HepG2 (cell line): Measurements from ENCODE around the gene CNIH4. TPM values are rescaled to one million over a fixed set of nuclear protein-coding genes. Genes with fewer than 3 reads are reported as not detected.

ENCODE experiments used
- HMGXB4 ChIP-seq, 2 experiments: sonication (generic) in 1 of 2; formaldehyde crosslinking in 1 of 2; IDR thresholded peaks; 2 replicates each; pipeline versions ENCODE4 v1.4.0 to v1.6.1; 2018 to 2020; ENCODE audit warnings: missing genetic modification reagents in 2 of 2, borderline replicate concordance in 1 of 2, low read depth in 1 of 2, mild to moderate bottlenecking in 1 of 2, missing biosample characterization in 1 of 2
- MAFF ChIP-seq: IDR thresholded peaks from 2 replicates; pipeline ENCODE4 v1.6.1; 2011; ENCODE audit warnings: low read depth, low read length, improper control_type of control experiment
- MTF1 ChIP-seq: sonication (generic); formaldehyde crosslinking; IDR thresholded peaks from 2 replicates; pipeline ENCODE4 v1.5.0; 2020; ENCODE audit warnings: missing genetic modification reagents
- PAF1 ChIP-seq: IDR thresholded peaks from 2 replicates; pipeline ENCODE4 v1.6.1; 2016; ENCODE audit warnings: missing genetic modification reagents, missing compliant biosample characterization
- RCOR2 ChIP-seq: IDR thresholded peaks from 2 replicates; pipeline ENCODE4 v1.6.1; 2016; ENCODE audit warnings: missing biosample characterization, missing genetic modification reagents
- RFX3 ChIP-seq: IDR thresholded peaks from 2 replicates; pipeline ENCODE4 v1.6.1; 2016; ENCODE audit warnings: missing biosample characterization, missing genetic modification reagents
- STAT5B ChIP-seq: sonication (generic); formaldehyde crosslinking; IDR thresholded peaks from 2 replicates; pipeline ENCODE4 v1.4.0; 2020; ENCODE audit warnings: missing genetic modification reagents
- ZKSCAN5 ChIP-seq: sonication (generic); formaldehyde crosslinking; IDR thresholded peaks from 2 replicates; pipeline ENCODE4 v1.5.1; 2020; ENCODE audit warnings: mild to moderate bottlenecking, missing genetic modification reagents
- ZNF264 ChIP-seq: sonication (generic); formaldehyde crosslinking; IDR thresholded peaks from 2 replicates; pipeline ENCODE4 v1.4.0; 2020; ENCODE audit warnings: missing genetic modification reagents
- ZNF574 ChIP-seq: sonication (generic); formaldehyde crosslinking; IDR thresholded peaks from 2 replicates; pipeline ENCODE4 v1.4.0; 2020; ENCODE audit warnings: missing genetic modification reagents
- ZNF713 ChIP-seq: sonication (generic); formaldehyde crosslinking; IDR thresholded peaks from 2 replicates; pipeline ENCODE4 v1.4.0; 2020; ENCODE audit warnings: mild to moderate bottlenecking, missing genetic modification reagents
- polyA plus RNA-seq, 8 experiments: library from polyadenylated mRNA; depleted of rRNA in 3 of 8; stranded (reverse) in 7 of 8; unstranded in 1 of 8; fragments of >200 nt; fragmentation: Illumina TruSeq in 4 of 8; extraction: Trizol in 4 of 8; gene quantifications; 2 replicates each; pipeline versions ENCODE4 v1.2.1 to v1.2.3, GENCODE V29; 2011 to 2016; ENCODE audit warnings: low read depth in 4 of 8, missing spikeins in 1 of 8, mixed read lengths in 1 of 8; ENCODE audit not compliant: insufficient read depth in 1 of 8
- total RNA-seq, 5 experiments: library from RNA; depleted of rRNA; stranded (reverse); fragments of >200 nt; fragmentation: Illumina TruSeq; extraction: Trizol; gene quantifications; 2 replicates each; pipeline ENCODE4 v1.2.3, GENCODE V29; 2016; ENCODE audit warnings: low read depth in 1 of 5
- TF ChIP-seq, protein P1 (sequence below): sonication (generic); formaldehyde crosslinking; IDR thresholded peaks from 2 replicates; pipeline ENCODE4 v1.4.0; 2020; ENCODE audit warnings: mild to moderate bottlenecking, low read depth, missing genetic modification reagents
- TF ChIP-seq, protein P2 (sequence below): sonication (generic); formaldehyde crosslinking; IDR thresholded peaks from 2 replicates; pipeline ENCODE4 v1.8.0; 2022; ENCODE audit warnings: low read depth, missing genetic modification reagents
- TF ChIP-seq, protein P3 (sequence below): sonication (generic); formaldehyde crosslinking; IDR thresholded peaks from 2 replicates; pipeline ENCODE4 v1.5.0; 2020; ENCODE audit warnings: missing genetic modification reagents
- TF ChIP-seq, protein P4 (sequence below): sonication (generic); formaldehyde crosslinking; IDR thresholded peaks from 2 replicates; pipeline ENCODE4 v1.5.0; 2020; ENCODE audit warnings: missing genetic modification reagents

CNIH4 gene
- total and polyA plus RNA-seq, 2 of the 13 experiments (the other 11 are each of a cell fraction or from before 2014, with no cell fraction given): 51.8 to 52.9 TPM

DNA sequence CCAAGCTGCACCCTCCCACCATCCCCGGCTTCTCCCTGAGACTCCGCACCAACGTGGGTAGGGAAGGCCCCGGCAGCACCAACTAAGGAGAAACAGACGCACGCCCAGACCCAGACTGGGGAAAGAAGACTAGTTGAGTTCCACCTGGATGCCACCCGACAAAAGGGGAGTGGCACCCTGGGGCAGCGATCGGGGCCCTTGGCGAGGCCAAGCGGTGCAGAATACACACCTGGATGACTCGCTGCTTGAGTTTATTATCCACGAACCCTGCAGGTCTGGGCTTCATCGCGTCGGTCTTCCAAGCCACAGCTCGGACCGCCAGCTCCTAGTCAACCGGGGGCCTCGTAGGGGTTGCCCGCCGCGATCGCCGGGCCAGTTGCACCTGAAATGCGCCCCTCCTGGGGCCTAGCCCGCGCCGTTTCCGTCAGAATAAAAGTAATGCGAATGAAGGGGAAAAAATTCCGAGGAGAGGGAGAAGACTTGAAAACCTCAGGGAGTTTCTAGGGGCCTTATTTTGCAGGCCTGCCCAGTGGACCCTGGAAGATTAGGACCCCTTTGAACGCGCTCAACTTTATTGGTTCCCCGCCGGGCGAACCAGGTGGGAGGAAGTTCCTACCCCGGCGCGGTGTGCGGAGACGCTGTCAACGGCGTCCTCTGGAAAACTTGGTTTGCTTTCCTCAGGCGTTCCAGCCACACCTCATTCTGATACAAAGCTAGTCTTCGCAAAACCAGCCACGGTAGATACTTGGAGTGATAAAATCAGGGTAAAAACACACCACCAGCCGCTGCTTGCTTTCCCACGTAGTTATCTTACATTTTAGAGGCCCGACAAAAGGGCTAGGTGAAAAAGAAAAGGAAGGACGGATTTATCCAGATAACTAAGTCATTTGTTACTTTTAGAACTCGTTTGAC, 26.6 kb upstream of the CNIH4 start, which contains the start of gene NVL (continued):
- TF ChIP-seq, protein P1, sequence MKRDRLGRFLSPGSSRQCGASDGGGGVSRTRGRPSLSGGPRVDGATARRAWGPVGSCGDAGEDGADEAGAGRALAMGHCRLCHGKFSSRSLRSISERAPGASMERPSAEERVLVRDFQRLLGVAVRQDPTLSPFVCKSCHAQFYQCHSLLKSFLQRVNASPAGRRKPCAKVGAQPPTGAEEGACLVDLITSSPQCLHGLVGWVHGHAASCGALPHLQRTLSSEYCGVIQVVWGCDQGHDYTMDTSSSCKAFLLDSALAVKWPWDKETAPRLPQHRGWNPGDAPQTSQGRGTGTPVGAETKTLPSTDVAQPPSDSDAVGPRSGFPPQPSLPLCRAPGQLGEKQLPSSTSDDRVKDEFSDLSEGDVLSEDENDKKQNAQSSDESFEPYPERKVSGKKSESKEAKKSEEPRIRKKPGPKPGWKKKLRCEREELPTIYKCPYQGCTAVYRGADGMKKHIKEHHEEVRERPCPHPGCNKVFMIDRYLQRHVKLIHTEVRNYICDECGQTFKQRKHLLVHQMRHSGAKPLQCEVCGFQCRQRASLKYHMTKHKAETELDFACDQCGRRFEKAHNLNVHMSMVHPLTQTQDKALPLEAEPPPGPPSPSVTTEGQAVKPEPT (CRISPR knock-in tag): no peak
- TF ChIP-seq, protein P2, sequence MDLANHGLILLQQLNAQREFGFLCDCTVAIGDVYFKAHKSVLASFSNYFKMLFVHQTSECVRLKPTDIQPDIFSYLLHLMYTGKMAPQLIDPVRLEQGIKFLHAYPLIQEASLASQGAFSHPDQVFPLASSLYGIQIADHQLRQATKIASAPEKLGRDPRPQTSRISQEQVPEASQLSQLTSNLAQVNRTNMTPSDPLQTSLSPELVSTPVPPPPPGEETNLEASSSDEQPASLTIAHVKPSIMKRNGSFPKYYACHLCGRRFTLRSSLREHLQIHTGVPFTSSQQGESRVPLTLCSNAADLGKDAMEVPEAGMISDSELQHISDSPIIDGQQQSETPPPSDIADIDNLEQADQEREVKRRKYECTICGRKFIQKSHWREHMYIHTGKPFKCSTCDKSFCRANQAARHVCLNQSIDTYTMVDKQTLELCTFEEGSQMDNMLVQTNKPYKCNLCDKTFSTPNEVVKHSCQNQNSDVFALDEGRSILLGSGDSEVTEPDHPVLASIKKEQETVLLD: no peak
- TF ChIP-seq, protein P3, sequence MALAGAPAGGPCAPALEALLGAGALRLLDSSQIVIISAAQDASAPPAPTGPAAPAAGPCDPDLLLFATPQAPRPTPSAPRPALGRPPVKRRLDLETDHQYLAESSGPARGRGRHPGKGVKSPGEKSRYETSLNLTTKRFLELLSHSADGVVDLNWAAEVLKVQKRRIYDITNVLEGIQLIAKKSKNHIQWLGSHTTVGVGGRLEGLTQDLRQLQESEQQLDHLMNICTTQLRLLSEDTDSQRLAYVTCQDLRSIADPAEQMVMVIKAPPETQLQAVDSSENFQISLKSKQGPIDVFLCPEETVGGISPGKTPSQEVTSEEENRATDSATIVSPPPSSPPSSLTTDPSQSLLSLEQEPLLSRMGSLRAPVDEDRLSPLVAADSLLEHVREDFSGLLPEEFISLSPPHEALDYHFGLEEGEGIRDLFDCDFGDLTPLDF (CRISPR knock-in tag): peak; percentile 88
- 0 out of 2 replicates have a peak, but pooled peaks have one; percentile 24 for TF ChIP-seq ZNF264
- no peak for TF ChIP-seq RCOR2 (CRISPR knock-in tag)
- peak; percentile 54 to 55; a peak in 2 of 4 replicates for TF ChIP-seq HMGXB4 (CRISPR knock-in tag; IDR thresholded peaks at IDR 0.05; ENCODE audit: borderline replicate concordance in 1 of 2, low read depth in 1 of 2)
- TF ChIP-seq ZKSCAN5 (CRISPR knock-in tag): no peak
- TF ChIP-seq RFX3 (CRISPR knock-in tag): 0 out of 2 replicates have a peak, but pooled peaks have one; percentile 20
- TF ChIP-seq PAF1 (CRISPR knock-in tag): no peak
- TF ChIP-seq ZNF713 (CRISPR knock-in tag): no peak
- TF ChIP-seq, protein P4, sequence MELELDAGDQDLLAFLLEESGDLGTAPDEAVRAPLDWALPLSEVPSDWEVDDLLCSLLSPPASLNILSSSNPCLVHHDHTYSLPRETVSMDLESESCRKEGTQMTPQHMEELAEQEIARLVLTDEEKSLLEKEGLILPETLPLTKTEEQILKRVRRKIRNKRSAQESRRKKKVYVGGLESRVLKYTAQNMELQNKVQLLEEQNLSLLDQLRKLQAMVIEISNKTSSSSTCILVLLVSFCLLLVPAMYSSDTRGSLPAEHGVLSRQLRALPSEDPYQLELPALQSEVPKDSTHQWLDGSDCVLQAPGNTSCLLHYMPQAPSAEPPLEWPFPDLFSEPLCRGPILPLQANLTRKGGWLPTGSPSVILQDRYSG: 0 out of 2 replicates have a peak, but pooled peaks have one; percentile 14
- TF ChIP-seq MAFF: no peak
- peak; percentile 67 for TF ChIP-seq ZNF574 (CRISPR knock-in tag)
- no peak for TF ChIP-seq MTF1
- TF ChIP-seq STAT5B (CRISPR knock-in tag): peak; percentile 32; the same call in 1 of the 2 replicates
